Uterus (tissue), 4 donors: ENCODE data around the gene TRIM66. TPM values are rescaled to one million over a fixed set of nuclear protein-coding genes. Genes with fewer than 3 reads are reported as not detected.
A peak's percentile ranks its signal among the peaks of the same experiment; 100 is the strongest.

Experiments used
- DNase-seq, 2 donors: peaks; one replicate each; pipeline ENCODE4 v3.0.0-alpha.2; 2019 to 2020
- H3K27ac ChIP-seq, 2 donors: fragments of 200-600 bp; sonication (generic); 1 replicate in 1 of 2; 2 replicates in 1 of 2; pipeline ENCODE4 v1.5.1; 2016 to 2018
- H3K27me3 ChIP-seq, 2 donors: fragments of 200-600 bp; sonication (generic); one replicate each; pipeline ENCODE4 v1.5.1; 2018 to 2019; ENCODE audit warnings: control low read depth in 1 of 2
- H3K36me3 ChIP-seq, 2 donors: fragments of 200-600 bp; sonication (generic); one replicate each; pipeline ENCODE4 v1.5.1; 2019; ENCODE audit warnings: control low read depth in 1 of 2
- H3K4me1 ChIP-seq, 2 donors: fragments of 200-600 bp; sonication (generic); one replicate each; pipeline ENCODE4 v1.5.1; 2018 to 2019; ENCODE audit warnings: control low read depth in 1 of 2
- H3K4me3 ChIP-seq, 2 donors: fragments of 200-600 bp; sonication (generic); 1 replicate in 1 of 2; 2 replicates in 1 of 2; pipeline ENCODE4 v1.5.1; 2018 to 2019; ENCODE audit warnings: mild to moderate bottlenecking in 1 of 2
- H3K9me3 ChIP-seq, 2 donors: fragments of 200-600 bp; sonication (generic); one replicate each; pipeline ENCODE4 v1.5.1; 2019; ENCODE audit warnings: control low read depth in 1 of 2
- CTCF ChIP-seq, 4 experiments: fragments of 200-600 bp in 2 of 4; fragments of 450-650 bp in 2 of 4; sonication (generic) in 2 of 4; IDR thresholded peaks; one replicate each; pipeline ENCODE4 v1.5.1; 2016 to 2019; ENCODE audit warnings: antibody characterized with exemption in 4 of 4, mild to moderate bottlenecking in 2 of 4, moderate library complexity in 1 of 4
- POLR2A ChIP-seq, 2 donors: fragments of 450-650 bp; IDR thresholded peaks; one replicate each; pipeline ENCODE4 v1.6.1; 2016; ENCODE audit warnings: antibody characterized with exemption in 2 of 2, mild to moderate bottlenecking in 1 of 2, moderate library complexity in 1 of 2
- intact Hi-C: fragments of 100-400 bp; cut with DNase I; formaldehyde crosslinking; loops from one replicate; pipeline ENCODE4 v1.15.1; 2023; ENCODE audit warnings: low total_unique reads
- total RNA-seq, 4 donors: library from RNA; depleted of rRNA in 3 of 4; stranded (reverse); fragments of >200 nt in 3 of 4; gene quantifications; one replicate each; pipeline versions ENCODE4 v1.1.0 to v1.2.4, GENCODE V29; 2014 to 2023
- donor health status: DM: yes; HTN: yes; CAD: no.

Gene TRIM66
- total RNA-seq, 4 donors from 2014 or later, result 7.4 to 18.2 (median 10.5) TPM

- DNase-seq, result no peak
- no peaks in the 10 kb centered on the region for H3K9me3 ChIP-seq
- no peaks in the 10 kb centered on the region for H3K27me3 ChIP-seq
- H3K36me3 ChIP-seq, result no peaks in the 10 kb centered on the region
- intact Hi-C loops, result no loop called here
- H3K27ac ChIP-seq, result peak overlapping the region; percentile 94 to 99
- peaks cover 12 to 42% of the 10 kb centered on the region in 2 donors for H3K4me1 ChIP-seq
- TF ChIP-seq CTCF (IDR thresholded peaks at IDR 0.05) (no peak), POLR2A (IDR thresholded peaks at IDR 0.05) (no peak)
- H3K4me3 ChIP-seq, result no peak overlapping the region
These were observed 40.3 kb upstream of the TRIM66 start for GRCh38 chr11:8722809-8723208.

GRCh38 chr11:8721609-8722500 is 39.4 kb upstream of the TRIM66 start:
- no peak overlapping the region for H3K4me3 ChIP-seq
- no peaks in the 10 kb centered on the region for H3K36me3 ChIP-seq
- intact Hi-C loops, result no loop called here
- peak in 1 of 2 donors; percentile 55 for DNase-seq
- H3K27ac ChIP-seq, result peak overlapping the region; percentile 94 to 99
- peaks cover 18 to 50% of the 10 kb centered on the region in 2 donors for H3K4me1 ChIP-seq
- H3K9me3 ChIP-seq, result no peaks in the 10 kb centered on the region
- TF ChIP-seq CTCF (IDR thresholded peaks at IDR 0.05), result no peak
- no peaks in the 10 kb centered on the region for H3K27me3 ChIP-seq

- intact Hi-C loops, result no loop called here
- no peaks in the 10 kb centered on the region for H3K27me3 ChIP-seq
- H3K27ac ChIP-seq, result peak overlapping the region; percentile 94 to 99
- TF ChIP-seq POLR2A (IDR thresholded peaks at IDR 0.05) (no peak), CTCF (IDR thresholded peaks at IDR 0.05) (no peak)
- H3K4me3 ChIP-seq, result no peak overlapping the region
- H3K36me3 ChIP-seq, result no peaks in the 10 kb centered on the region
- DNase-seq, result no peak
- no peaks in the 10 kb centered on the region for H3K9me3 ChIP-seq
- H3K4me1 ChIP-seq, result peaks cover 26 to 58% of the 10 kb centered on the region in 2 donors
These were observed 38.6 kb upstream of the TRIM66 start for GRCh38 chr11:8720868-8721608.

- Histone ChIP-seq H3K9me3 (no peaks in the 10 kb centered on the region), H3K4me3 (no peak overlapping the region), H3K27me3 (no peaks in the 10 kb centered on the region), H3K27ac (peak overlapping the region; percentile 94 to 99), H3K4me1 (peaks cover 30 to 64% of the 10 kb centered on the region in 2 donors), H3K36me3 (no peaks in the 10 kb centered on the region)
- intact Hi-C loops, result no loop called here
- TF ChIP-seq POLR2A (IDR thresholded peaks at IDR 0.05), result no peak
- no peak for TF ChIP-seq CTCF (IDR thresholded peaks at IDR 0.05)
- no peak for DNase-seq
These were observed 37.9 kb upstream of the TRIM66 start for GRCh38 chr11:8720352-8720751.

- no peaks in the 10 kb centered on the region for H3K9me3 ChIP-seq
- H3K4me3 ChIP-seq, result no peak overlapping the region
- TF ChIP-seq CTCF (IDR thresholded peaks at IDR 0.05), result no peak
- no peak for TF ChIP-seq POLR2A (IDR thresholded peaks at IDR 0.05)
- H3K27me3 ChIP-seq, result no peaks in the 10 kb centered on the region
- H3K4me1 ChIP-seq, result peaks cover 30 to 69% of the 10 kb centered on the region in 2 donors
- H3K36me3 ChIP-seq, result no peaks in the 10 kb centered on the region
- H3K27ac ChIP-seq, result peak overlapping the region; percentile 94 to 99
- no peak for DNase-seq
- intact Hi-C loops, result no loop called here
These were observed 37.3 kb upstream of the TRIM66 start for GRCh38 chr11:8719721-8720120.
